Calu3 (cell line): ENCODE measurements around the gene NGF. TPM values are rescaled to one million over a fixed set of nuclear protein-coding genes. Genes with fewer than 3 reads are reported as not detected.

Experiments used
- BruUV-seq: library from RNA; stranded (reverse); fragments of 400-500 nt; replicated peaks from 2 replicates; lab custom pipeline; 2021; lab: Mats Ljungman, UMichigan
- CTCF ChIA-PET: fragments of 300-600 bp; sonication (Branson Sonifier 250); formaldehyde crosslinking; loops from one replicate; lab custom pipeline; 2022; ENCODE audit warnings: antibody characterized with exemption; lab: Charles Lee
- DNase-seq: peaks from one replicate; pipeline ENCODE4 v3.0.0; 2022
- H3K27ac Mint-ChIP-seq: one replicate; pipeline ENCODE4 v1.8.0; 2022; ENCODE audit warnings: mixed read lengths; ENCODE audit not compliant: unreplicated experiment
- H3K27me3 Mint-ChIP-seq: one replicate; pipeline ENCODE4 v1.8.0; 2022; ENCODE audit warnings: mixed read lengths; ENCODE audit not compliant: unreplicated experiment
- H3K36me3 Mint-ChIP-seq: one replicate; pipeline ENCODE4 v1.8.0; 2022; ENCODE audit warnings: mild to moderate bottlenecking, moderate library complexity, mixed read lengths; ENCODE audit not compliant: insufficient read depth, unreplicated experiment
- H3K4me1 Mint-ChIP-seq: one replicate; pipeline ENCODE4 v1.8.0; 2022; ENCODE audit warnings: mild to moderate bottlenecking, low read depth, mixed read lengths; ENCODE audit not compliant: unreplicated experiment
- H3K4me3 Mint-ChIP-seq: one replicate; pipeline ENCODE4 v1.8.0; 2022; ENCODE audit warnings: mild to moderate bottlenecking, low read depth, moderate library complexity, mixed read lengths; ENCODE audit not compliant: unreplicated experiment
- H3K9me3 Mint-ChIP-seq: one replicate; pipeline ENCODE4 v1.8.0; 2022; ENCODE audit warnings: low read depth, mixed read lengths; ENCODE audit not compliant: unreplicated experiment
- CTCF ChIP-seq: fragments of 200-600 bp; IDR thresholded peaks from one replicate; pipeline ENCODE4 v1.8.0; 2022; ENCODE audit warnings: antibody characterized with exemption; ENCODE audit not compliant: unreplicated experiment
- intact Hi-C: fragments of 100-400 bp; cut with micrococcal nuclease; formaldehyde crosslinking; loops from one replicate; pipeline ENCODE4 v1.10.0; 2022; ENCODE audit not compliant: unreplicated experiment
- total RNA-seq: library from RNA; stranded (reverse); gene quantifications from 2 replicates; pipeline ENCODE4 v1.2.3, GENCODE V29; 2022

NGF gene
- total RNA-seq, 1 experiment from 2014 or later = not detected

- peaks cover 75% of the 10 kb centered on the region for H3K27me3 Mint-ChIP-seq
- no peak overlapping the region for H3K27ac Mint-ChIP-seq
- H3K36me3 Mint-ChIP-seq = no peaks in the 10 kb centered on the region
- H3K4me1 Mint-ChIP-seq = no peaks in the 10 kb centered on the region
- CTCF ChIA-PET = no interaction called here
- no peak for DNase-seq
- H3K9me3 Mint-ChIP-seq = no peaks in the 10 kb centered on the region
- TF ChIP-seq CTCF = no peak
- BruUV-seq = no TSS peak
- intact Hi-C loops = no loop called here
- H3K4me3 Mint-ChIP-seq = no peak overlapping the region
Measured at GRCh38 chr1:115283249-115283648, 54.8 kb downstream of the NGF start.

GRCh38 chr1:115282807-115283208 lies 55.2 kb downstream of the NGF start:
- H3K36me3 Mint-ChIP-seq = no peaks in the 10 kb centered on the region
- BruUV-seq = no TSS peak
- no peak for DNase-seq
- no peak overlapping the region for H3K4me3 Mint-ChIP-seq
- H3K27ac Mint-ChIP-seq = no peak overlapping the region
- TF ChIP-seq CTCF = no peak
- intact Hi-C loops = no loop called here
- H3K4me1 Mint-ChIP-seq = no peaks in the 10 kb centered on the region
- H3K27me3 Mint-ChIP-seq = peaks cover 71% of the 10 kb centered on the region
- CTCF ChIA-PET = no interaction called here
- H3K9me3 Mint-ChIP-seq = no peaks in the 10 kb centered on the region

- no peak for TF ChIP-seq CTCF
- intact Hi-C loops = no loop called here
- no peak for DNase-seq
- Mint-ChIP-seq H3K36me3 (no peaks in the 10 kb centered on the region), H3K9me3 (peaks cover 2% of the 10 kb centered on the region), H3K4me3 (no peak overlapping the region), H3K27me3 (peaks cover 56% of the 10 kb centered on the region), H3K27ac (no peak overlapping the region), H3K4me1 (no peaks in the 10 kb centered on the region)
- BruUV-seq = no TSS peak
- CTCF ChIA-PET = no interaction called here
Measured at GRCh38 chr1:115281143-115281542, 56.9 kb downstream of the NGF start.

GRCh38 chr1:115280064-115280463 lies 58.0 kb downstream of the NGF start:
- BruUV-seq = no TSS peak
- Mint-ChIP-seq H3K27me3 (peaks cover 50% of the 10 kb centered on the region), H3K9me3 (peaks cover 2% of the 10 kb centered on the region), H3K36me3 (no peaks in the 10 kb centered on the region), H3K27ac (no peak overlapping the region), H3K4me1 (no peaks in the 10 kb centered on the region), H3K4me3 (no peak overlapping the region)
- DNase-seq = no peak
- intact Hi-C loops = no loop called here
- no peak for TF ChIP-seq CTCF
- CTCF ChIA-PET = interaction anchor here (0.6 kb wide), 2 partner anchors 184 to 486 kb away, joined by 3 to 5 read pairs; no protein-coding TSS in a partner anchor
